ENCODE measurements around the gene AGAP5. TPM values are rescaled to one million over a fixed set of nuclear protein-coding genes. Genes with fewer than 3 reads are reported as not detected.

Gene AGAP5
- total and polyA plus RNA-seq, 2 donors (not counting 1 experiment from before 2014, with no cell fraction given): 11.5 to 12.9 TPM

GRCh38 chr10:73732426-73732825 is 34.5 kb upstream of the AGAP5 start:
- Histone ChIP-seq H3K9ac (ENCODE audit: low read length) (no peak overlapping the region), H2AFZ (ENCODE audit: insufficient read depth, low read depth, low read length, poor library complexity, severe bottlenecking) (no peak overlapping the region), H3K4me3 (ENCODE audit: control extremely low read depth in 1 of 5, extremely low read depth in 1 of 5, insufficient read depth in 1 of 5, low read depth in 2 of 5, low read length in 4 of 5) (no peak overlapping the region), H3K4me2 (replicated peaks; ENCODE audit: low read depth, low read length, poor library complexity, severe bottlenecking) (no peak overlapping the region), H3K36me3 (replicated peaks in 1 of 2; ENCODE audit: control extremely low read depth in 1 of 2, control insufficient read depth in 1 of 2, extremely low read depth in 1 of 2, insufficient read depth in 2 of 2, low read length in 1 of 2) (peaks cover 0 to 3% of the 10 kb centered on the region in 2 experiments), H3K27ac (ENCODE audit: low read length in 2 of 2) (no peak overlapping the region), H3K9me3 (ENCODE audit: control extremely low read depth in 1 of 3, control insufficient read depth in 2 of 3, insufficient read depth in 1 of 3, low read length in 2 of 3) (no peaks in the 10 kb centered on the region), H3K79me2 (ENCODE audit: control insufficient read depth, insufficient read depth, low read length) (peaks cover 37% of the 10 kb centered on the region), H3K4me1 (ENCODE audit: control insufficient read depth in 2 of 2, insufficient read depth in 2 of 2, low read length in 2 of 2) (peaks cover 7 to 8% of the 10 kb centered on the region in 2 donors), H3K27me3 (replicated peaks in 1 of 4; ENCODE audit: control extremely low read depth in 1 of 4, control insufficient read depth in 3 of 4, insufficient read depth in 4 of 4, low read length in 3 of 4) (no peaks in the 10 kb centered on the region), H4K20me1 (ENCODE audit: control insufficient read depth, insufficient read depth, low read length, poor library complexity, severe bottlenecking) (no peaks in the 10 kb centered on the region)
- Mint-ChIP-seq H3K27me3 (no peaks in the 10 kb centered on the region), H3K4me3 (peak overlapping the region; percentile 57), H3K4me1 (peaks cover 20% of the 10 kb centered on the region), H3K9me3 (ENCODE audit: insufficient read depth) (no peaks in the 10 kb centered on the region), H3K27ac (no peak overlapping the region)
- over 99% methylated on average over 20 of the region's 20 CpGs for WGBS (ENCODE audit: insufficient coverage)
- ChIA-PET CTCF (interaction anchor here (3.5 kb wide), 1 partner anchor 10 kb away, joined by 19 read pairs; the partner anchor contains the start of gene SEC24C), POLR2A (interaction anchor here (4.7 kb wide), 1 partner anchor 11 kb away, joined by 31 read pairs; the partner anchor contains the start of gene SEC24C)
- ATAC-seq (ENCODE audit: low read depth) (no peak), DNase-seq (no peak)
- no peak for TF ChIP-seq EZH2 (IDR thresholded peaks at IDR 0.05; ENCODE audit: borderline replicate concordance, insufficient read depth, low read depth, low read length, poor library complexity, severe bottlenecking)
- intact Hi-C loops (cut with micrococcal nuclease): no loop called here

GRCh38 chr10:73731588-73732375 is 33.9 kb upstream of the AGAP5 start:
- intact Hi-C loops (cut with micrococcal nuclease): no loop called here
- TF ChIP-seq EZH2 (IDR thresholded peaks at IDR 0.05; ENCODE audit: borderline replicate concordance, insufficient read depth, low read depth, low read length, poor library complexity, severe bottlenecking) (no peak), CTCF (IDR thresholded peaks at IDR 0.05) (no peak)
- H3K27me3 ChIP-seq (replicated peaks in 1 of 4; ENCODE audit: control extremely low read depth in 1 of 4, control insufficient read depth in 3 of 4, insufficient read depth in 4 of 4, low read length in 3 of 4): no peaks in the 10 kb centered on the region
- H3K4me3 ChIP-seq (ENCODE audit: control extremely low read depth in 1 of 5, extremely low read depth in 1 of 5, insufficient read depth in 1 of 5, low read depth in 2 of 5, low read length in 4 of 5): no peak overlapping the region
- no peak for DNase-seq
- no peak for ATAC-seq (ENCODE audit: low read depth)
- CTCF ChIA-PET: interaction anchor here (0.9 to 3.5 kb wide), 3 partner anchors 11 to 148 kb away, joined by 3 to 19 read pairs (median 3); partner anchors contain the start of gene SEC24C
- H3K27me3 Mint-ChIP-seq: no peaks in the 10 kb centered on the region
- peak overlapping the region; percentile 83 for H3K4me2 ChIP-seq (replicated peaks; ENCODE audit: low read depth, low read length, poor library complexity, severe bottlenecking)
- no peak overlapping the region for H2AFZ ChIP-seq (ENCODE audit: insufficient read depth, low read depth, low read length, poor library complexity, severe bottlenecking)
- peak overlapping the region in 1 of 2 donors; percentile 86 for H3K27ac ChIP-seq (ENCODE audit: low read length in 2 of 2)
- H3K79me2 ChIP-seq (ENCODE audit: control insufficient read depth, insufficient read depth, low read length): peaks cover 37% of the 10 kb centered on the region
- peak overlapping the region; percentile 57 for H3K4me3 Mint-ChIP-seq
- H3K9me3 ChIP-seq (ENCODE audit: control extremely low read depth in 1 of 3, control insufficient read depth in 2 of 3, insufficient read depth in 1 of 3, low read length in 2 of 3): no peaks in the 10 kb centered on the region
- H3K27ac Mint-ChIP-seq: no peak overlapping the region
- POLR2A ChIA-PET: interaction anchor here (4.7 kb wide), 1 partner anchor 12 kb away, joined by 31 read pairs; the partner anchor contains the start of gene SEC24C
- no peak overlapping the region for H3K9ac ChIP-seq (ENCODE audit: low read length)
- peaks cover 20% of the 10 kb centered on the region for H3K4me1 Mint-ChIP-seq
- no peaks in the 10 kb centered on the region for H3K9me3 Mint-ChIP-seq (ENCODE audit: insufficient read depth)
- H3K36me3 ChIP-seq (replicated peaks in 1 of 2; ENCODE audit: control extremely low read depth in 1 of 2, control insufficient read depth in 1 of 2, extremely low read depth in 1 of 2, insufficient read depth in 2 of 2, low read length in 1 of 2): peaks cover 0 to 8% of the 10 kb centered on the region in 2 experiments
- H4K20me1 ChIP-seq (ENCODE audit: control insufficient read depth, insufficient read depth, low read length, poor library complexity, severe bottlenecking): no peaks in the 10 kb centered on the region
- WGBS (ENCODE audit: insufficient coverage): 97% methylated on average over 42 of the region's 42 CpGs
- H3K4me1 ChIP-seq (ENCODE audit: control insufficient read depth in 2 of 2, insufficient read depth in 2 of 2, low read length in 2 of 2): peaks cover 7 to 8% of the 10 kb centered on the region in 2 donors

Data from B cell (primary cell).